ENCODE results near the gene NTRK2. TPM values are rescaled to one million over a fixed set of nuclear protein-coding genes. Genes with fewer than 3 reads are reported as not detected.

The NTRK2 gene
- total RNA-seq, 1 experiment from 2014 or later, result not detected

GRCh38 chr9:85009251-85009650, 339.7 kb downstream of the NTRK2 start:
- Histone ChIP-seq H3K36me3 (ENCODE audit: control insufficient read depth in 1 of 2, insufficient read depth in 2 of 2, low read length in 2 of 2) (no peaks in the 10 kb centered on the region), H3K4me1 (ENCODE audit: control insufficient read depth in 1 of 2, insufficient read depth in 2 of 2, low read length in 2 of 2) (no peaks in the 10 kb centered on the region), H2AFZ (ENCODE audit: low read depth, low read length, poor library complexity, severe bottlenecking) (no peak overlapping the region), H3K4me3 (replicated peaks in 1 of 2; ENCODE audit: low read depth in 1 of 2, low read length in 2 of 2) (no peak overlapping the region), H3K27me3 (ENCODE audit: insufficient read depth, low read length) (peaks cover 42% of the 10 kb centered on the region), H3K27ac (ENCODE audit: low read depth, low read length) (no peak overlapping the region), H3K9ac (ENCODE audit: low read length) (no peak overlapping the region), H3K4me2 (ENCODE audit: low read length) (no peak overlapping the region), H4K20me1 (ENCODE audit: insufficient read depth) (no peaks in the 10 kb centered on the region), H3K79me2 (ENCODE audit: insufficient read depth, low read length) (no peaks in the 10 kb centered on the region), H3K9me3 (ENCODE audit: control insufficient read depth in 1 of 2, insufficient read depth in 1 of 2, low read depth in 1 of 2, low read length in 2 of 2) (no peaks in the 10 kb centered on the region), H3K9me2 (ENCODE audit: insufficient read depth) (no peaks in the 10 kb centered on the region)
- RAD21 ChIA-PET (ENCODE audit: low non-redundant PET in 1 of 2, low total read pairs in 2 of 2, uncharacterized antibody in 2 of 2, unreplicated experiment in 2 of 2), result no interaction called here
- POLR2A ChIA-PET, result no interaction called here
- CTCF ChIA-PET, result no interaction called here
- TF ChIP-seq EGR1 (IDR thresholded peaks at IDR 0.05; ENCODE audit: low read depth), result no peak
- TF ChIP-seq RAD21 (IDR thresholded peaks at IDR 0.05; ENCODE audit: low read depth), result no peak
- TF ChIP-seq ELF1 (IDR thresholded peaks at IDR 0.05; ENCODE audit: borderline replicate concordance, low read depth), result no peak
- TF ChIP-seq POLR2AphosphoS5 (IDR thresholded peaks at IDR 0.05; ENCODE audit: low read depth, low read length), result no peak
- TF ChIP-seq SRF (IDR thresholded peaks at IDR 0.05; ENCODE audit: low read depth), result no peak
- TF ChIP-seq SP1 (IDR thresholded peaks at IDR 0.05; ENCODE audit: low read depth), result no peak
- no peak for TF ChIP-seq POLR2A (IDR thresholded peaks at IDR 0.05; ENCODE audit: borderline replicate concordance, extremely low read depth, insufficient read depth, insufficient read length)
- TF ChIP-seq YY1 (IDR thresholded peaks at IDR 0.05; ENCODE audit: extremely low read depth, insufficient replicate concordance, low read depth, low read length), result no peak
- TF ChIP-seq JUND (IDR thresholded peaks at IDR 0.05), result no peak
- TF ChIP-seq CTCF (IDR thresholded peaks at IDR 0.05 in 2 of 3, conservative IDR thresholded peaks at IDR 0.05 in 1 of 3; ENCODE audit: borderline replicate concordance in 1 of 3, insufficient read depth in 1 of 3, low read depth in 2 of 3, low read length in 2 of 3), result no peak
- no peak for TF ChIP-seq REST (IDR thresholded peaks at IDR 0.05; ENCODE audit: low read depth)
- TF ChIP-seq EZH2phosphoT487 (IDR thresholded peaks at IDR 0.05; ENCODE audit: borderline replicate concordance), result no peak
- no peak for TF ChIP-seq TCF7L2 (IDR thresholded peaks at IDR 0.05; ENCODE audit: borderline replicate concordance, extremely low read depth, insufficient read depth, insufficient read length)
- no peak for TF ChIP-seq FOSL1 (IDR thresholded peaks at IDR 0.05; ENCODE audit: low read depth)
- TF ChIP-seq MAX (IDR thresholded peaks at IDR 0.05), result no peak
- intact Hi-C loops (cut with micrococcal nuclease), result no loop called here
- DNase-seq (ENCODE audit: low read depth, low spot score), result no peak
- no TSS peak for BruUV-seq (replicated peaks)
- no peak for ATAC-seq

Measured in HCT116 (cell line).